SK-N-DZ (cell line): ENCODE data around the gene KCNJ6.

Source experiments
- DNase-seq: peaks from one replicate; pipeline ENCODE4 v3.0.0-alpha.2; 2015; ENCODE audit warnings: low spot score

KCNJ6 gene

GRCh38 chr21:37866027-37866426 lies 50.2 kb downstream of the KCNJ6 start:
- DNase-seq, result no peak

- no peak for DNase-seq
These were observed 51.1 kb downstream of the KCNJ6 start for GRCh38 chr21:37865156-37865555.

GRCh38 chr21:37863842-37864241 lies 52.4 kb downstream of the KCNJ6 start:
- no peak for DNase-seq

GRCh38 chr21:37862536-37862935 lies 53.7 kb downstream of the KCNJ6 start:
- peak; percentile 39 for DNase-seq

GRCh38 chr21:37861561-37861960 lies 54.7 kb downstream of the KCNJ6 start:
- DNase-seq, result no peak

- DNase-seq, result no peak
These were observed 55.8 kb downstream of the KCNJ6 start for GRCh38 chr21:37860416-37860815.

GRCh38 chr21:37855647-37856625 lies 60.3 kb downstream of the KCNJ6 start:
- no peak for DNase-seq

GRCh38 chr21:37855271-37855646 lies 61.0 kb downstream of the KCNJ6 start:
- no peak for DNase-seq

- DNase-seq, result no peak
These were observed 66.7 kb downstream of the KCNJ6 start for GRCh38 chr21:37849506-37850102.

- DNase-seq, result no peak
These were observed 67.4 kb downstream of the KCNJ6 start for GRCh38 chr21:37848721-37849490.

- DNase-seq, result no peak
These were observed 70.7 kb downstream of the KCNJ6 start for GRCh38 chr21:37845535-37845934.

- DNase-seq, result no peak
These were observed 73.1 kb downstream of the KCNJ6 start for GRCh38 chr21:37843191-37843590.

- DNase-seq, result no peak
These were observed 73.9 kb downstream of the KCNJ6 start for GRCh38 chr21:37842163-37842919.

GRCh38 chr21:37837381-37837780 lies 78.9 kb downstream of the KCNJ6 start:
- no peak for DNase-seq

- no peak for DNase-seq
These were observed 80.8 kb downstream of the KCNJ6 start for GRCh38 chr21:37835481-37835880.

- no peak for DNase-seq
These were observed 83.0 kb downstream of the KCNJ6 start for GRCh38 chr21:37833301-37833700.

GRCh38 chr21:37829447-37829846 lies 86.8 kb downstream of the KCNJ6 start:
- no peak for DNase-seq

GRCh38 chr21:37828991-37829390 lies 87.3 kb downstream of the KCNJ6 start:
- DNase-seq, result no peak

GRCh38 chr21:37828556-37828955 lies 87.7 kb downstream of the KCNJ6 start:
- no peak for DNase-seq

GRCh38 chr21:37827913-37828312 lies 88.3 kb downstream of the KCNJ6 start:
- DNase-seq, result no peak

GRCh38 chr21:37821786-37822450 lies 94.3 kb downstream of the KCNJ6 start:
- no peak for DNase-seq
